Lower leg skin (tissue), 4 donors: ENCODE results near the gene GCNT4. TPM values are rescaled to one million over a fixed set of nuclear protein-coding genes. Genes with fewer than 3 reads are reported as not detected.

Experiments used
- DNase-seq, 2 donors: peaks; one replicate each; pipeline ENCODE4 v3.0.0-alpha.2; 2019; ENCODE audit warnings: low spot score in 2 of 2
- H3K4me3 ChIP-seq: fragments of 200-600 bp; sonication (generic); 2 replicates; pipeline ENCODE4 v1.5.1; 2017; ENCODE audit warnings: mild to moderate bottlenecking, low read depth; ENCODE audit not compliant: poor library complexity, severe bottlenecking
- CTCF ChIP-seq, 3 donors: fragments of 450-650 bp; IDR thresholded peaks; one replicate each; pipeline ENCODE4 v1.5.1; 2016; ENCODE audit warnings: antibody characterized with exemption in 3 of 3, mild to moderate bottlenecking in 3 of 3, moderate library complexity in 2 of 3
- POLR2A ChIP-seq, 2 donors: fragments of 450-650 bp; IDR thresholded peaks; one replicate each; pipeline ENCODE4 v1.6.1; 2016 to 2017; ENCODE audit warnings: antibody characterized with exemption in 2 of 2, mild to moderate bottlenecking in 1 of 2, moderate library complexity in 1 of 2
- WGBS, 2 donors: methylation state at CpG; one replicate each; pipeline ENCODE4 v1.1.5; 2018; 5-methylcytosine and 5-hydroxymethylcytosine counted together
- intact Hi-C: fragments of 100-400 bp; cut with DNase I; formaldehyde crosslinking; loops from one replicate; pipeline ENCODE4 v1.15.0; 2023; ENCODE audit warnings: low total_unique reads
- total RNA-seq, 4 donors: library from RNA; depleted of rRNA; stranded (reverse); fragments of >200 nt; gene quantifications; one replicate each; pipeline ENCODE4 v1.1.0, GENCODE V29; 2016

Gene GCNT4
- total RNA-seq, 4 donors from 2014 or later: 2.6 to 5.5 (median 3.5) TPM

DNA sequence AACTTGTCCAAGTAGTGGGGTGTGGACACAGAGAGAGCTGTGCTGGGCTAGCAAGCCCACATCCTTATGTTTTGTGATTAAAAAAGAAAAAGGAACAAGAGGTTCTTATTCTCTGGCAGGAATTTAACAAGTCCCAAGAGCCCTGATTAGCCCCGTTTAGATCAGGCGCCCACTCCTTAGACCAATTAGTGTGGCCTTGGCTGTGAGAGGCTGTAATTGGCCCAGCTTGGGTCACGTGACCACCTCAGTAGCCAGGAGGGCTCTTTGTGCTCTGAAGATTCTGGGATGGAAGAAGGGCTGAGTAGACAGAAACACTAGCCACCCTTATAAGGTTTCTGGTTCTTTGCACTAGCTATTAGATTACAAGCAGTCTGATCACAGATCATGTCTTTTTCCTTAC is 31.1 kb downstream of the GCNT4 start:
- WGBS, 2 donors: 61 to 72% methylated on average over 3 of the region's 3 CpGs
- intact Hi-C loops: no loop called here

GRCh38 chr5:75020016-75020656 is 32.2 kb downstream of the GCNT4 start:
- intact Hi-C loops: no loop called here
- H3K4me3 ChIP-seq: no peak overlapping the region
- WGBS, 2 donors: 82 to 89% methylated on average over 10 of the region's 10 CpGs
- no peak for TF ChIP-seq CTCF (IDR thresholded peaks at IDR 0.05)
- no peak for TF ChIP-seq POLR2A (IDR thresholded peaks at IDR 0.05)
- no peak for DNase-seq

More for the DNA sequence above, 31.1 kb downstream of the GCNT4 start:
- DNase-seq: no peak
- TF ChIP-seq POLR2A (IDR thresholded peaks at IDR 0.05) (no peak), CTCF (IDR thresholded peaks at IDR 0.05) (no peak)
- H3K4me3 ChIP-seq: no peak overlapping the region

GRCh38 chr5:75018805-75019587 is 33.4 kb downstream of the GCNT4 start:
- intact Hi-C loops: no loop called here

DNA sequence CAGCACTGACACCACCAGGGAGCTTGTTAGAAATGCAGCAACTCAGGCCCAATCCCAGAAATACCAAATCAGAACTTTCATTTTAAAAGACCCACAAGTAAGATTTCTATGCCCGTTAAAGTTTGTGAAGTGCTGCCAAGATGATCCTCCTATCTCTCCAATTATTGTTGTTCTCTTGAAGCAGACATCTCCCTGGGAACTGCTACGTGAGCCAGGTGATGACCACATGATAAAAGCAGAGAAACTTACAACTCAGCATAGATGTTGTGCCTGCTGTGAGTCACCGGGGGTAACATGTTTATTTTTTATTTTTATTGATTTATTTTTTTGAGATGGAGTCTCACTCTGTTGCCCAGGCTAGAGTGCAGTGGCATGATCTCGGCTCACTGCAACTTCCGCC is 34.4 kb downstream of the GCNT4 start:
- TF ChIP-seq POLR2A (IDR thresholded peaks at IDR 0.05): no peak
- TF ChIP-seq CTCF (IDR thresholded peaks at IDR 0.05): no peak
- intact Hi-C loops: no loop called here
- WGBS, 2 donors: 67 to 71% methylated on average over 5 of the region's 5 CpGs

More at GRCh38 chr5:75018805-75019587, 33.4 kb downstream of the GCNT4 start:
- DNase-seq: no peak
- WGBS, 2 donors: 86% methylated on average over 7 of the region's 7 CpGs
- no peak for TF ChIP-seq CTCF (IDR thresholded peaks at IDR 0.05)
- TF ChIP-seq POLR2A (IDR thresholded peaks at IDR 0.05): no peak
- no peak overlapping the region for H3K4me3 ChIP-seq

DNA sequence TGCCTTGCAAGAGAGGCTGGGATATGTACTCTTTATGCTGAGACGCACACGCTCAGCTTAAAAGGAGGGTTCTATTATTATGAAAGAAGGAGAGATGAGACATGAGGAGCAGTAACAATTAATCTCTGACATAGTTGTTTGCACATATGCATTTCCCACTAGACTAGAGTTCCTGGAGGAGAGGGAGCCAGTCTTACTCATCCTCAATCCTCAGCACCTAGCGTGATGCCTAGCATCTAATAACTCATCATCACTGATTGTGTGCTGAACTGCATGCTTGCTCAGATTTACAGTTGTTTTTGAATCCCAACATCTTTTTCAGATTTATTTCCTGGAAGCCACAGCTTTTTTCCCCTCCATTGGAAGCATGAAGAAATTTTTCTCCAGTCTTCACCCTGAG is 35.5 kb downstream of the GCNT4 start:
- H3K4me3 ChIP-seq: no peak overlapping the region
- no peak for DNase-seq
- WGBS, 2 donors: 77 to 81% methylated on average over 3 of the region's 3 CpGs
- intact Hi-C loops: no loop called here
- TF ChIP-seq CTCF (IDR thresholded peaks at IDR 0.05) (no peak), POLR2A (IDR thresholded peaks at IDR 0.05) (no peak)

More for the DNA sequence above, 34.4 kb downstream of the GCNT4 start:
- no peak for DNase-seq
- no peak overlapping the region for H3K4me3 ChIP-seq
